ENCODE results near the gene UNC45B. TPM values are rescaled to one million over a fixed set of nuclear protein-coding genes. Genes with fewer than 3 reads are reported as not detected.
"Not testable (repeated sequence)": the region's sequence is repeated elsewhere in the genome, so short reads cannot be mapped to it uniquely, and the experiment has no call there.

The UNC45B gene
- polyA plus RNA-seq, 1 donor (not counting 4 experiments of a cell fraction or from before 2014, with no cell fraction given): 0.03 TPM

DNA sequence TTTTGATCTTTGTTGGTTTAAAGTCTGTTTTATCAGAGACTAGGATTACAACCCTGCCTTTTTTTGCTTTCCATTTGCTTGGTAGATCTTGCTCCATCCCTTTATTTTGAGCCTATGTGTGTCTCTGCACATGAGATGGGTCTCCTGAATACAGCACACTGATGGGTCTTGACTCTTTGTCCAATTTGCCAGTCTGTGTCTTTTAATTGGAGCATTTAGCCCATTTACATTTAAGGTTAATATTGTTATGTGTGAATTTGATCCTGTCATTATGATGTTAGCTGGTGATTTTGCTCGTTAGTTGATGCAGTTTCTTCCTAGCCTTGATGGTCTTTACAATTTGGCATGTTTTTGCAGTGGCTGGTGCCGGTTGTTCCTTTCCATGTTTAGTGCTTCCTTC is 55.0 kb downstream of the UNC45B start:
- H3K9ac ChIP-seq (ENCODE audit: control insufficient read depth, extremely low read depth, insufficient read depth, low read length); H4K20me1 ChIP-seq (ENCODE audit: control insufficient read depth, extremely low read depth, insufficient read depth, low read length); H3K9me3 ChIP-seq (ENCODE audit: control insufficient read depth, low read depth, low read length); H3K36me3 ChIP-seq (ENCODE audit: control insufficient read depth in 2 of 2, extremely low read depth in 1 of 2, insufficient read depth in 2 of 2, low read length in 2 of 2); H2AFZ ChIP-seq (ENCODE audit: control insufficient read depth, low read length); H3K4me2 ChIP-seq (ENCODE audit: control insufficient read depth, extremely low read depth, insufficient read depth, low read depth, low read length); H3K4me1 ChIP-seq (ENCODE audit: control insufficient read depth, extremely low read depth, insufficient read depth, low read length); dilution Hi-C loops (cut with MboI; ENCODE audit: extremely low pct_ligation_motif_present, low sequenced_read_pairs); H3K9me1 ChIP-seq (ENCODE audit: control insufficient read depth, extremely low read depth, insufficient read depth, low read length); H3K79me2 ChIP-seq (ENCODE audit: control insufficient read depth, insufficient read depth, low read length); DNase-seq (ENCODE audit: low read depth, low spot score); H3K27ac ChIP-seq (ENCODE audit: control insufficient read depth, insufficient read depth, low read length); H3K4me3 ChIP-seq (ENCODE audit: control insufficient read depth in 2 of 3, extremely low read depth in 1 of 3, insufficient read depth in 2 of 3, low read depth in 1 of 3, low read length in 3 of 3); H3K27me3 ChIP-seq (ENCODE audit: control insufficient read depth, extremely low read depth, insufficient read depth, low read length); FAIRE-seq: not testable (repeated sequence)

DNA sequence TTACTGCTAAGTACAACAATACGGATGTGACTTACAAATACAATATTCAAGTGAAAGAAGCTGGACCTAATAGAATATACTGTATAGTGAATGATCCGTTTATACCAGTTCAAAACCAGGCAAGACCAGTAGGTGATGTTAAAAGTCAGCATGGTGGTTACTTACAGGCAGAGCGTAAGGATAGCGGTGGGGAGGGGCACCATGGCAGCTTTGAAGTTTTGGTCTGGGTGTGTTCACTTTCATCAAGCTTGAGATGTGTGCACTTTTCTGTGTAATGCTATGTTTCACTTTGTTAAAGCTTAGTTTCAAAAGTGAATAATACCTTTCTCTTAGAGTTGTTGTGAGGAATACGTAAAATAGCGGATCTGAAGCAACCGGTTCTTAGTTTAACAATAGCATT is 63.1 kb downstream of the UNC45B start:
- no peaks in the 10 kb centered on the region for H3K9me1 ChIP-seq (ENCODE audit: control insufficient read depth, extremely low read depth, insufficient read depth, low read length)
- TF ChIP-seq, protein P1, sequence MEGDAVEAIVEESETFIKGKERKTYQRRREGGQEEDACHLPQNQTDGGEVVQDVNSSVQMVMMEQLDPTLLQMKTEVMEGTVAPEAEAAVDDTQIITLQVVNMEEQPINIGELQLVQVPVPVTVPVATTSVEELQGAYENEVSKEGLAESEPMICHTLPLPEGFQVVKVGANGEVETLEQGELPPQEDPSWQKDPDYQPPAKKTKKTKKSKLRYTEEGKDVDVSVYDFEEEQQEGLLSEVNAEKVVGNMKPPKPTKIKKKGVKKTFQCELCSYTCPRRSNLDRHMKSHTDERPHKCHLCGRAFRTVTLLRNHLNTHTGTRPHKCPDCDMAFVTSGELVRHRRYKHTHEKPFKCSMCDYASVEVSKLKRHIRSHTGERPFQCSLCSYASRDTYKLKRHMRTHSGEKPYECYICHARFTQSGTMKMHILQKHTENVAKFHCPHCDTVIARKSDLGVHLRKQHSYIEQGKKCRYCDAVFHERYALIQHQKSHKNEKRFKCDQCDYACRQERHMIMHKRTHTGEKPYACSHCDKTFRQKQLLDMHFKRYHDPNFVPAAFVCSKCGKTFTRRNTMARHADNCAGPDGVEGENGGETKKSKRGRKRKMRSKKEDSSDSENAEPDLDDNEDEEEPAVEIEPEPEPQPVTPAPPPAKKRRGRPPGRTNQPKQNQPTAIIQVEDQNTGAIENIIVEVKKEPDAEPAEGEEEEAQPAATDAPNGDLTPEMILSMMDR (optimal IDR thresholded peaks at IDR 0.05 in 1 of 3, IDR thresholded peaks at IDR 0.05 in 1 of 3, conservative IDR thresholded peaks at IDR 0.05 in 1 of 3; ENCODE audit: extremely low read depth in 1 of 3, insufficient read depth in 2 of 3, low read length in 3 of 3): no peak
- no peak for TF ChIP-seq EZH2 (IDR thresholded peaks at IDR 0.05; ENCODE audit: low read length)
- no peaks in the 10 kb centered on the region for H3K4me1 ChIP-seq (ENCODE audit: control insufficient read depth, extremely low read depth, insufficient read depth, low read length)
- no peaks in the 10 kb centered on the region for H3K79me2 ChIP-seq (ENCODE audit: control insufficient read depth, insufficient read depth, low read length)
- dilution Hi-C loops (cut with MboI; ENCODE audit: extremely low pct_ligation_motif_present, low sequenced_read_pairs): no loop called here
- no peaks in the 10 kb centered on the region for H3K36me3 ChIP-seq (ENCODE audit: control insufficient read depth in 2 of 2, extremely low read depth in 1 of 2, insufficient read depth in 2 of 2, low read length in 2 of 2)
- H3K9ac ChIP-seq (ENCODE audit: control insufficient read depth, extremely low read depth, insufficient read depth, low read length): no peak overlapping the region
- no peak for DNase-seq (ENCODE audit: low read depth, low spot score)
- H3K4me3 ChIP-seq (ENCODE audit: control insufficient read depth in 2 of 3, extremely low read depth in 1 of 3, insufficient read depth in 2 of 3, low read depth in 1 of 3, low read length in 3 of 3): no peak overlapping the region
- H4K20me1 ChIP-seq (ENCODE audit: control insufficient read depth, extremely low read depth, insufficient read depth, low read length): no peaks in the 10 kb centered on the region
- FAIRE-seq: no peak
- no peaks in the 10 kb centered on the region for H3K9me3 ChIP-seq (ENCODE audit: control insufficient read depth, low read depth, low read length)
- H3K27me3 ChIP-seq (ENCODE audit: control insufficient read depth, extremely low read depth, insufficient read depth, low read length): no peaks in the 10 kb centered on the region
- no peak overlapping the region for H2AFZ ChIP-seq (ENCODE audit: control insufficient read depth, low read length)
- H3K4me2 ChIP-seq (ENCODE audit: control insufficient read depth, extremely low read depth, insufficient read depth, low read depth, low read length): no peak overlapping the region
- no peak overlapping the region for H3K27ac ChIP-seq (ENCODE audit: control insufficient read depth, insufficient read depth, low read length)

DNA sequence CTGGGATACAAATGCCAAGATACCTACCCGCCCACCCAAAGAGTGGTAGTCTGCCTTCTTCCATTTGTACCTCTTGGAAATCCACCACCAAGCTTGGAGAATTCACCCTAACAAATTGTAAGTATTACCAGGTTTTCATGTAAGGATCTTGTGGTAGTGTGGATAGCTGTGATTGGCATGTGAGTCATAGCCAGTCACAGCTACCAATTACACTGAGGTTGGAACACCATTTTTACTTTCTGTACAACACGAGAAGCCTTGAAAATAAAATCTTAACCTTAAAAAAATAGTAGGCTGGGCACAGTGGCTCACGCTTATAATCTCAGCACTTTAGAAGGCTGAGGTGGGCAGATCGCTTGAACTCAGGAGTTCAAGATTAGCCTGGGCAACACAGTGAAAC is 65.1 kb downstream of the UNC45B start:
- Histone ChIP-seq H3K4me2 (ENCODE audit: control insufficient read depth, extremely low read depth, insufficient read depth, low read depth, low read length) (no peak overlapping the region), H3K9ac (ENCODE audit: control insufficient read depth, extremely low read depth, insufficient read depth, low read length) (no peak overlapping the region), H3K9me1 (ENCODE audit: control insufficient read depth, extremely low read depth, insufficient read depth, low read length) (no peaks in the 10 kb centered on the region), H4K20me1 (ENCODE audit: control insufficient read depth, extremely low read depth, insufficient read depth, low read length) (no peaks in the 10 kb centered on the region), H2AFZ (ENCODE audit: control insufficient read depth, low read length) (no peak overlapping the region), H3K27ac (ENCODE audit: control insufficient read depth, insufficient read depth, low read length) (no peak overlapping the region), H3K79me2 (ENCODE audit: control insufficient read depth, insufficient read depth, low read length) (no peaks in the 10 kb centered on the region), H3K4me1 (ENCODE audit: control insufficient read depth, extremely low read depth, insufficient read depth, low read length) (no peaks in the 10 kb centered on the region), H3K4me3 (ENCODE audit: control insufficient read depth in 2 of 3, extremely low read depth in 1 of 3, insufficient read depth in 2 of 3, low read depth in 1 of 3, low read length in 3 of 3) (no peak overlapping the region), H3K9me3 (ENCODE audit: control insufficient read depth, low read depth, low read length) (no peaks in the 10 kb centered on the region), H3K27me3 (ENCODE audit: control insufficient read depth, extremely low read depth, insufficient read depth, low read length) (no peaks in the 10 kb centered on the region), H3K36me3 (ENCODE audit: control insufficient read depth in 2 of 2, extremely low read depth in 1 of 2, insufficient read depth in 2 of 2, low read length in 2 of 2) (no peaks in the 10 kb centered on the region)
- TF ChIP-seq EZH2 (IDR thresholded peaks at IDR 0.05; ENCODE audit: low read length): no peak
- TF ChIP-seq, protein P1 (optimal IDR thresholded peaks at IDR 0.05 in 1 of 3, IDR thresholded peaks at IDR 0.05 in 1 of 3, conservative IDR thresholded peaks at IDR 0.05 in 1 of 3; ENCODE audit: extremely low read depth in 1 of 3, insufficient read depth in 2 of 3, low read length in 3 of 3): no peak
- no peak for FAIRE-seq
- no peak for DNase-seq (ENCODE audit: low read depth, low spot score)
- dilution Hi-C loops (cut with MboI; ENCODE audit: extremely low pct_ligation_motif_present, low sequenced_read_pairs): no loop called here
